Breast epithelium (tissue), 3 donors: Measurements from ENCODE around the gene SOX14.

Experiments used
- POLR2A ChIP-seq: fragments of 450-650 bp; IDR thresholded peaks from one replicate; pipeline ENCODE4 v1.6.1; 2016; ENCODE audit warnings: antibody characterized with exemption, mild to moderate bottlenecking, moderate library complexity
- POLR2AphosphoS5 ChIP-seq, 3 donors: sonication (generic); formaldehyde crosslinking; IDR thresholded peaks; one replicate each; pipeline ENCODE4 v1.6.1; 2017; ENCODE audit warnings: antibody characterized with exemption in 3 of 3
- TF ChIP-seq, protein P1 (sequence below), 3 donors: fragments of 450-650 bp; IDR thresholded peaks; one replicate each; pipeline ENCODE4 v1.5.1; 2016 to 2017; ENCODE audit warnings: antibody characterized with exemption in 3 of 3, mild to moderate bottlenecking in 3 of 3, moderate library complexity in 3 of 3

DNA sequence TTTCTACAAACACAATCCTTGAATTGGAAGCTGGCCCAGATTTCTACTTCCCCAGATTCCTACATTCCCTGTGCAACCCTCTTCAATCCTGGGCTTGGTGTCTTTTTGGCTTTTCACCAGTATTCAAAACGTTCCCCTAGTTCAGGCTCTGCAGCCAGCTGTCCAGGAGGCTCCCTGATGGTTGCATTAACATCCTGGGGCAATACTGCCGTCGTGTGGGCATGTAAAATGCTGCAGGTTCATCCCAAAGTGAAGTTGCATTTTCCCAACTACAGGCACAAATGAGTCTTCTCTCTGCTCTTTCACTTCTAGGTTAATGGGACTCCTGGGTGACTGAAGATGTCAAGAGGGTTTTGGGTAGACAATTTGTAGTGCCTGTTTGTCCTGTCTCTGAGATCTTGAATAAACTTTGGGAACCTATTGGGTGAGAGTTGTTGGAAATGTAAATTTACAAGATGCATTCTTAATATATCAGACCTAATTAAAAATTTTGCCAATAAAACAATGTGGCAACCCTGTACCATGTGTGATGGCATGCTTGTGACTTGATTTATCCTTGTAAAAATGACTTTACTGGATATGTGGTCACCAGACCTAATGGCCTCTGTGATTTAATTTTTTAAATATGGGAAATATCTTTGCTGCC, 28.6 kb downstream of the SOX14 start:
- TF ChIP-seq, protein P1, sequence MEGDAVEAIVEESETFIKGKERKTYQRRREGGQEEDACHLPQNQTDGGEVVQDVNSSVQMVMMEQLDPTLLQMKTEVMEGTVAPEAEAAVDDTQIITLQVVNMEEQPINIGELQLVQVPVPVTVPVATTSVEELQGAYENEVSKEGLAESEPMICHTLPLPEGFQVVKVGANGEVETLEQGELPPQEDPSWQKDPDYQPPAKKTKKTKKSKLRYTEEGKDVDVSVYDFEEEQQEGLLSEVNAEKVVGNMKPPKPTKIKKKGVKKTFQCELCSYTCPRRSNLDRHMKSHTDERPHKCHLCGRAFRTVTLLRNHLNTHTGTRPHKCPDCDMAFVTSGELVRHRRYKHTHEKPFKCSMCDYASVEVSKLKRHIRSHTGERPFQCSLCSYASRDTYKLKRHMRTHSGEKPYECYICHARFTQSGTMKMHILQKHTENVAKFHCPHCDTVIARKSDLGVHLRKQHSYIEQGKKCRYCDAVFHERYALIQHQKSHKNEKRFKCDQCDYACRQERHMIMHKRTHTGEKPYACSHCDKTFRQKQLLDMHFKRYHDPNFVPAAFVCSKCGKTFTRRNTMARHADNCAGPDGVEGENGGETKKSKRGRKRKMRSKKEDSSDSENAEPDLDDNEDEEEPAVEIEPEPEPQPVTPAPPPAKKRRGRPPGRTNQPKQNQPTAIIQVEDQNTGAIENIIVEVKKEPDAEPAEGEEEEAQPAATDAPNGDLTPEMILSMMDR (IDR thresholded peaks at IDR 0.05), result no peak
- TF ChIP-seq POLR2A, result no peak
- no peak for TF ChIP-seq POLR2AphosphoS5 (IDR thresholded peaks at IDR 0.05)
